HG03060 (cell line): ENCODE data around the gene SNED1.
"Not testable (repeated sequence)": the region's sequence is repeated elsewhere in the genome, so short reads cannot be mapped to it uniquely, and the experiment has no call there.

Experiments used
- ATAC-seq: cut with Tn5 transposase; IDR thresholded peaks from one replicate; pipeline ENCODE4 v1.9.1; 2021; ENCODE audit warnings: low read depth, moderate number of reproducible peaks; ENCODE audit not compliant: unreplicated experiment

Gene SNED1

DNA sequence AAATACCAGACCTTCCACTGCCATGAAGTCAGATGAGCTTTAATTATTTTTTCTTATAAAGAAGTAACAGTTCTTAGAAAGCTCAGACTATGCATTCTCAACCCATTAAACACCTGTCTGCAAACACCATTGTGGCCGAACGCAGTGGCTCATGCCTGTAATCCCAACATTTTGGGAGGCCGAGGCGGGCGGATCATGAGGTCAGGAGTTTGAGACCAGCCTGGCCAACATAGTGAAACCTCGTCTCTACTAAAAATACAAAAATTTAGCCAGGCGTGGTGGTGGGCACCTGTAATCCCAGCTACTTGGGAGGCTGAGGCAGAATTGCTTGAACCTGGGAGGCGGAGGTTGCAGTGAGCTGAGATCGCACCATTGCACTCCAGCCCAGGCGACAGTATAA lies 106.2 kb downstream of the SNED1 start:
- ATAC-seq = not testable (repeated sequence)

DNA sequence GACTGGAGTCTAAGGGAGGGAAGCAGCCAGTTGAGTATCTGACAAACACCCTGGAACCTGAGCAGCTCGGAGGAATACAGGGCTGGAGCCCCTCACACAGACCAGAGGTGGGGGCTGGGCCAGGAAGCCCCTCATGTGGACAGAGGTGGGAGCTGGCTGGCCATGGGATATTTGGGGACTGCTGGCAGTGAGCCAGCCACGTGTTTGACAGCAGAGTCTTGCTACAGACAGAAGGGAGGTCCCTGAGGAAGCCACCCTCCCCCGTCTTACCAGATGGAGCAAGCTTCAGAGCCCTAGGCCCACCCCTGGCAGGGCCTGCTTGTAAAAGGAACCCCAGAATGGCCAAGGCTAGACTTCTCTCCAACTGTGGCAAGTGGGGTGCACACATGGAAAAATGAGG lies 107.2 kb downstream of the SNED1 start:
- ATAC-seq = no peak

DNA sequence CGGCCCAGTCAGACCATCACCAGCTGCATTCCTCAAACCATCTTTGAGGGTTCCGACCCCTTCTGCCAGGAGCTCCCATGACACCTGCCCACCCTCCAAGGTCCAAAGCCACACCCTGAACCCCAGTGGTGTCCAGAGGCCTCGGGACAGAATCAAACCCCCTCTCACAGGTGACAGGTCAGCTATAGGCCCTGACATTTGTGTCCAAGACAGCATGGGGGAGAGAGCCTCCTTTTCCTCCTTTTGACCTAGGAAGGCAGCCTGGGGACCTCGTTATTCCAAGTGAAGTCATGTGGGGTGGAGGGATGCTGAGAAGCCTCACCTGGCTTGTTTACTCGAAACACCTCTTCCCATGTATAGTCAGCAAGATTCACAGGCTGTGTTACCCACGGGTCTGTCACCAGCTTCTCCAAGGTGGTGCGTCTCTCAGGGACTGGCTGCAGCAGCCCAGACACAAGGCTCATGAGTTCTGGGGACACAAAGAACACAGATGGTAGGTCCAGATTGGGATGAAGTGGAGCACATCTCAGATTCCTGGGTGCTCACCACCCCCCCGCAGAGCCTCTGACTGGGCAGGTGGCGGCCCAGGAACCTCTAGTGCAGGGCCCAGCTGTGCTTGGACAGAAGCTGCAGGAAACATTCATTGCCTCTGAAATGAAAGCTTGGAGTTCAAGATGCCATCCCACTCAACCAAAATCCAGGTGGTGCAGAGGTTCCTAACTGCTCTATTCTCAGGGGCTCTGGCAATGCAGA lies 108.8 kb downstream of the SNED1 start:
- ATAC-seq = no peak

DNA sequence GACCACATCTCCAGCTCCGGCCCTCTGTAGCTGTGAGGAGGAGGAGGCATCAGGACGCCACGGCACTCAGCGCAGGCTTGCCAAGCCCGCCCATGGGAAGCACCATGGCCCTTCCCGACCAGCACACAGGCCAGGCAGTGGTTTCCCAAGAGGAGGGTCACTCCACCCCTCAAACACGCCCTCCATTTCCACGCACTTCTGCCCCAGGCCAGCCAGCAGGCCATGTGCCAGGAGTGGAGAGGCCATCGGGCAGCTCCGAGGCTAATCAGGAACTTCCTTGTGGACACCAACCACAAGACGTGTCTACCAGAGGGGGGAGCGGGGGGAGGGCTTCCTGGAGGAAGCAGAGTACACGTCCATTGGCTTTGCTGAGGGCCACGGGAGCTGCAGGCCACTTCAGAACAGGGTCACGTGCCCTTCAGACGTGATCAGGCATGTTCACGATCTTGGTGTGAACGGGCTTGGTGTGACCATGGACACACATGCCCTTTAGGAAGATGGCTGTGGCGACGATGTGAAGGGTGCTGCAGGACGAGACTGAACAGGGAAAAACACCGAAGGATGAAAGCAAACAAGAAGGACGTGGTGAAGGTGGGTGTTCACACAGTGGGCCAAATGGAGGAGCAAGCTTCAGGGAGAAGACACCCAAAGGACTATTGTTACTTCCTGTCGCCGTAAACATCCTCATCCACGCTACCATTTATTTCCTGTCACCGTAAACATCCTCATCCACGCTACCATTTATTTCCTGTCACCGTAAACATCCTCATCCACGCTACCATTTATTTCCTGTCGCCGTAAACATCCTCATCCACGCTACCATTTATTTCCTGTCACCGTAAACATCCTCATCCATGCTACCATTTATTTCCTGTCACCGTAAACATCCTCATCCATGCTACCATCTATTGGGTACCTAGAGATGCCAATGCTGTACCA lies 110.1 kb downstream of the SNED1 start:
- ATAC-seq = no peak

DNA sequence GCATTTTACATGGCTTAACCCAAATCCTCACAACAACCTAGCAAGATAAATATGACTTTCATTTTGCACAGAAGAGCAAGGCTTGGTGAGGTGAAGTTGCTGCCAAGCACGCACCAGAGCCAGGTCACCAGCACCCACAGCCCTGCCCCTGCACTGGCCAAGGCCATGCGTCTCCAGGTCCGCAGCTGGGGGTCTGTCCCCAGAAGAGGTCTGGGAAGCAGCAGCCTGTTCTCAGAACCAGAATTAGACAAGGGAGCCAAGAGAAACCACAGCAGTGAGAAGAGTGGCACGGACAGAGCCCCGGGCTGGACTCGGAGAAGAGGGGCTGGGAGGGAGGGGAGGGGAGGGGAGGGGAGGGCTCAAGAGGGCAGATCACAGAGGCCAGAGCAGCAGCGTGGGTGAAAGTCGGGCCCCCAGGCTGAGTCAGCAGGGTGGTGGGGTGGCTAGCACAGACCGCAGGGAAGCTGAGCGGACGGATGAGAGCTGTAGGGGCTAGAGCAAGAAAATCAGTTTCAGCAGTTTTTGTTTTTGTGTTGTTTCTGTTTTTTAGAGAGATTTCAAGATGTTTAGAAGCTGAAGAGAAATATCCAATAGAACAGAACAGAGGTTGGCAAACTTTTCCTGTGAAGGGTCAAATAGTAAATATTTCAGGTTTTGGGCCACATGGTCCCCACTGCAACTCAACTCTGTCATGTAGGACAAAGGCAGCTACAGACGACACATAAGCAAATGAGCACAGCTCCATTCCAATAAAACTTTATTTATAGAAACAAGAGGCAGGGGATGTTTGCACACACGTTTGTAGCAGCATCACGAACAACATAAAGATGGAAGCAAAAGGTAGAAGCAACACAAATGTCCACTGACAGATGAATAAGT lies 111.0 kb downstream of the SNED1 start:
- no peak for ATAC-seq

DNA sequence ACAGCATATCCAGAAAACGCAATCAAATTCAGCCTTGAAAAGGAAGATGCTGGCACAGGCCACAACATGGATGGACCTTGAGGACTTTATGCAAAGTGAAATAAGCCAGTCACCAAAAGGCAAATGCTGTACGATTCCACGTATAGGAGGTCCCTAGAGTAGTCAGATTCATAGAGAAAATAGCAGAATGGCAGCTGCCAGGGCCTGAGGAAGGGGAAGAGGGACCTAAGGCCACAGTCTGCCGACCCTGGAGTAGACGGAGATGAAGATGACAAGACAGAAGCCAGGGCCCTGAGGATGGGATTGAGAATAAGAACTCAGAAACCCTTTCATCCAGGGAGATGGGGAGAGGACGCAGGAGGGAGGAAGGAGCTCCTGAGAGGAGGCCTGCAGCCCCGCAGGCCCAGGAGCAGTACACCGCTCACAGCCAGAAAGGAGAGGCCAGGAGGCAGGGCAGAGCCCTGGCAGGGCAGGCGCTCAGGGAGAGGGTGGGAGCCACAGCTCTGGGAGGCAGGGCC lies 111.7 kb downstream of the SNED1 start:
- ATAC-seq = no peak

DNA sequence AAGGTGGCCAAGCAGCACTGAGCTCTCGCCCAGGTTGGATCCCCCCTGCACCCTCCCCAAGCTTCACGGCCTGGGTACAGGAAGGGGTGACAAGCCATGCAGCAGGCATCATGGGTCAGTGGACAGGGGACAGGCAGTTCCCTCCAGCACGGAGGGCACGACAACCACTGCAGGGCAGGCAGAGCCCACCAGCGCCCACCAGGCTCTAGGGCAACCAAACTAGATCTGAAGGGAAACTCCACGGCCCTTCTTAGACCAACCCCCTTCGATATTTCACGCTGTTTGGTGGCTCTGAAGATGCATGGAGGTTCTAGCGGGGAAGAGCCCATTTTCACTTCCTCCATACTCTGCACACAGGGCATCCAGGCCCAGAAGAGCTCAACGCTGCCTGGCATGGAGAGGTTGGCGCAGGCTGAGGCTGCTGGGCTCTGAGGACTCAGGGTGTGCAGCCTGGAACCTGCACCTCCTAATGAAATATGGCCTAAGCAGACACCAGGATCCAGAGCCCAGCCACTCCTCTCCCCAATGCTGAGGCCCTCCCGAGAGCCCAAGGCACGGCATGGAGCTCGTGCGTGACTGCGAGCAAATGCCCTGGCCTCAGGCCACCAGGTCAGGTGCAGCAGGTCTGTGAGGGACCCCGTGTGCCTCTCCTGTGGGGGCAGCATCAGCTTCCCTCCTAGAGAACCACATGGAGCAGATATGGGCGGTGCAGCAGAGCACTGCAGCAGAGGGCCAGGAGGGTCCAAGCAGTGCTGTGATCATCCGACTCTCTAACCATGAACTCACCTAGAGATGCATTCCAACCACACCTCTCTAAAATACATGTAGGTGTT lies 112.4 kb downstream of the SNED1 start:
- ATAC-seq = no peak

DNA sequence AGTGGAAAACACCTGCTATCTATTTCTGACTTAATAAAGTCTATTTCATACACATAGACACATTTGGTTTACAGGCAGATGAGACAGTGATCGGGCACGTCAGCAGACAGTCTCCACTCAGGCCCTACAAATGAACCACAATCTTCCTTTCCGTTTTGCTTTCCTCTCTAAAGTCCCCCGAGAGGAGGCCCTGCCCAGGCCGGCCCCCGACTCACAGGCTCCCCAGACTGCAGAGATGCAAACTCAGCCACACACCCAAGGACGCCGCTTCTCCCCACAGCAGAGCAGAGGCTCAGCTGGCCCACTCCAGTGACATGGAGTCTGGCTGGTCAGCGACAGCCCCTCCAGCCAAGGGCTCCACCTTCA lies 113.0 kb downstream of the SNED1 start:
- no peak for ATAC-seq

DNA sequence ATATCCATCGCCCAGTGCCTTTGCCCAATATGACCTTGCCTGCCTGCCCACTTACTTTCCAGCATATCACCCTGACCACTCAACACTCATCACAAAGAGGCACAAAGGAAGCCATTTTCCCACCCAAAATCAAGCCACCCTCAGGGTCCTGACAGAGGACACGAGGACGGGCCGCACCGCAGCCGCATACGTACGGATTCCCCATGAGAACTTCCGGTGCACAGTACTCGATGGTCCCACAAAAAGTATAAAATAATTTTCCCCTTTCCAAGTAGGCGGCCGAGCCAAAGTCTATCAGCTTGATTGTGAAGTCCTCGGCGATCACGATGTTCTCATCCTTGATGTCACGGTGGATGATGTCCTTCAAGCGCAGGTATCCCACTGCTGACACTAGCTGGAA lies 113.6 kb downstream of the SNED1 start:
- no peak for ATAC-seq

DNA sequence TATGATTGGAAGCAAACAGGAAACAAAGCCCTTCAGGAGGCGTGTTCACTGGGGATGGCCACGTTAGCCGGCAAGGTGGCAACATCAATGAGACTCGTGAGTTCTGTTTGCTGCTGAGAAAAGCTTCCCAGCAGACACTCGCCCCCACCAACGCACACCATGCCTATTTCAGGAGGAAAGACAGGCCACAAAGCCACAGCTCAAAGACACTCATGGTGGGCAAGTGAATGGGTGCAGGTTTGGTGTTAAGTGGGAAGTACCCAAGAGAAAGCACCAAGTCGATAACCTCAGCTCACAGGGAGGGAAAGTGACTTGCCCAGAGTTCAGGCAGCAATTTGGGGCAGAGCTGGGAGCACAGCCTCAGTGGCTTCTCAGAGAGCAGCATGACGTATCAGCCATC lies 114.2 kb downstream of the SNED1 start:
- no peak for ATAC-seq

DNA sequence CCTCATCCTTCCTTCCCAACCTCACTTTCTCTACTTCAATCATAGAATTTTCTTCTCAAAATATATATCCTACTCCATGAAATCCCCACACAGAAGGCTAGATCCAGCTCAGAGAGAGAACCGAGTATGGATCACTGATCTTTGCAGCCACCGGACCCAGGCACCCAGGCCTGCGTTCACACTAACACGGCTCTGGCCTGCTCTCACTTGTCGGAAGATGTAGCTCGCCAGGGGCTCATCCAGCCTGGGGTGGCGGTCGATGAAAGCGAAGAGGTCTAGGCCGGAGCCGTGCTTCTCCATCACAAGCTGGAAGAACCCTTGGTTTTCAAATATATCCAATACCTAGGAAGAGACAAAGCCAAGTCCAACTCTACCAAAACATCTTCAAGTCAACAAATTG lies 116.4 kb downstream of the SNED1 start:
- no peak for ATAC-seq

DNA sequence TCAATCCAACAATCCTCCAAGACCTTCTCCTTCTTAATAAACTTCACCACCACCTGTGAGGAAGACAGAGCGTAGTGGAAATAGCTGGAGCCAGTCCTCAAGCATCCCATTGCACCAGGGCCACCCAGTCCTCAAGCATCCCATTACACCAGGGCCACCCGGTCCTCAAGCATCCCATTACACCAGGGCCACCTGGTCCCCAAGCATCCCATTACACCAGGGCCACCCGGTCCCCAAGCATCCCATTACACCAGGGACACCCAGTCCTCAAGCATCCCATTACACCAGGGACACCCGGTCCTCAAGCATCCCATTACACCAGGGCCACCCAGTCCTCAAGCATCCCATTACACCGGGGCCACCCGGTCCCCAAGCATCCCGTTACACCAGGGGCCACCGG lies 116.9 kb downstream of the SNED1 start:
- ATAC-seq = no peak

DNA sequence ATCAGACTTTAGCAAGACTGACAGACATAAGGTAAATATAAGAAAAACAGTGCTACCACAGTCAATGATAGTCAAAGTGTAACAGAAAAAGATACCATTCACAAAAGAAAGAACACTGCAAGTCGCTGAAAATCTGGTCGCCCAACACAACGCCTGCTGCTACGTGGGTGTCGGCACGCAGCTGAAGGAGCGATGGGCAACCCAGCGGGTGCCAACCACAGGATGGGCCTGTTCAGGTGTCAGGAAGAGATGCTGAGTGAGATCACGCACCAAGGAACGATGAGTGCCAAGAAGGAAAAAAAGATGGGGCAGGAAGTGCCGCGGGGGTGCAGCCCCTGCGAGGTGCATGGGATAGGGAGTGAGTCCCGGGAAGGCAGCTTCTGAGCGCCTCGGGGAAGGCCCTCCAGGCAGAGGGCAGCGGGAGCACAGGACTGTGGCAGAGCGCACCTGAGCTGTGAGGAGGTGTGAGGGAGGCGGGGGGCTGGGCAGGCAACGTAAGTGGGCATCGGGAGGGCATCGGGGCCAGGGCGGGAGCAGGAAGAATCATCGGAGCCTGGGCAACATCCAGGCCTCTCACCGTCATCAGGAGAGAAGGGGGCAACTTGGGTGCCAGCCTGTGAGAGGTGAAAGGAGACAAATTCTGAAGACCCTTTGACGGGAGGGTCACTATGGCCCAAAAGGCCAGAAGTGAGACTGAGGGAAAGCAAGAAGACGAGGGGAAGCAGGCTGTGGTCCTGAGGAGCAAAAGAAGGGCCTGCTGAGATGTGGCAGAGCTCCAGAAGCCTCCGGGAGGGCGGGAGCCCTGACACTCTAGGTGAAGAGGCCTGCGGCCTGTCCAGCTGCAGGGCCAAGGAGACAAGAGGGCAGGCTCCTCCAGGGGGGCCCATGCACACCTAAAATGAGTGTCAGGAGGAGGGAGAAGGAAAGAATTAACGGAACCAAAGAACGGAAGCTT lies 118.5 kb downstream of the SNED1 start:
- ATAC-seq = no peak

DNA sequence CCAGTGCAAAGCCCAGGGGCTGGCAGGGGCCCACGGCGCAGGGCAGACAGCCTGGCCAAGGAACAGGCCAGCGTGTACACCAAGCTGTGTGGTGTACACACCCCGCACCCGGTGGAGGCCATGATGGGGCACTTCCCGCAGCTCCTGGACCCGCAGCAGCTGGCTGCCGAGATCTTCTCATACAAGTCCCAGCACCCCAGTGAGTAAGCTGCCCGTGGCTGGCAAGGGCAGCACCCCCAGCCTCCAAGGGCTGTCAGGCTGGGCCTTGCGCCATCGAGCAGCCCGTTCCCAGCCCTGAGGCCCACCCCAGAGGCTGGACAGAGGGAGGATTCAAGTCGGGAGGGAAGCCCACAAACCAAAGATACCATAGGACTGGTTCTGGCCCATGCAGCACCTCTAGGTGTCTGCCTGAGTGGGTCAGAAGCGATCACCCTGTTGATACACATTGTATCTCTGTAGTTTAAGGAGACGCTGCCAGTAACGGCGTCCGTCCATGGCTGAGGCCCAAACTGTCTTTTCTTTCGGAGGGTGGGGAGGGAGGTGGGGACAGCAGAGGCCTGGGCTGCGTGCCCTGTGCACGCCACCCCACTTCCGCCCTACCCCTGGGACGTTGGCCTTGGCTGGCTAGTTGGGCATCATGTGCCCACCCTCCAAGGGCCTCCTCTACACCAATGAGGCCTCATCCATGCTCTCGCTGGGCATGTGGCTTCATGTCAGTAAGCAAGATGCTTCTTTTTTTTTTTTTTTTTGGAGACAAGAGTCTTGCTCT lies 120.5 kb downstream of the SNED1 start:
- ATAC-seq = no peak

DNA sequence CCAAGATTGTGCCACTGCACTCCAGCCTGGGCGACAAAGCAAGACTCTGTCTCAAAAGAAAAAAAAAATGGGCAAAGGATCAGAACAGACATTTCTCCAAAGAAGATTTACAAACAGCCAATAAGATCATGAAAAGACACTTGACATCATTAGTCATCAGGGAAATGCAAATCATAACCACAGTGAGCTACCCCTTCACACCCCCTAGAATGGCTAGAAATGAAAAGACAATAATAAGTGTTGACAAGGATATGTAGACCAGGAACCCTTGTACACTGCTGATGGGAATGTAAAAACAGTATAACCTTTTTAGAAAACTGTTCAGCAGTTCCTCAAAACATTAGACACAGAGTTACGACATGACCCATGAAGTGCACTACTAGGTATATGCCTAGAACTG lies 122.0 kb downstream of the SNED1 start:
- ATAC-seq = no peak

DNA sequence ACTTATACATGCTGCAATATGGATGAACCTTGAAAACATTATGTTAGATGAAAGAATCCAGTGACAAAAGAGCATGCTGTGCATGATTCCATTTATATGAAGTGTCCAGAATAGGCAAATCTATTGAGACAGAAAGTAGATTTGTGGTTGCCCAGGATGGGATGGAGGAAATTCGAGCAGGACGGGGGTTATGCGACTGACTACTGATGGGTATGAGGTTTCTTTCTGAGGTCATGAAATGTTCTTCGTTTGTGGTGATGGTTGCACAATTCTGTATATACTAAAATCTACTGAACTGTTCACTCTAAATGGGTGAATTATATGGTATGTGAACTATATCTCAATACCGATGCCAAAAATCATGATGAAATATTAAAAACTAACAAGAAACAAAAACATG lies 122.6 kb downstream of the SNED1 start:
- no peak for ATAC-seq

DNA sequence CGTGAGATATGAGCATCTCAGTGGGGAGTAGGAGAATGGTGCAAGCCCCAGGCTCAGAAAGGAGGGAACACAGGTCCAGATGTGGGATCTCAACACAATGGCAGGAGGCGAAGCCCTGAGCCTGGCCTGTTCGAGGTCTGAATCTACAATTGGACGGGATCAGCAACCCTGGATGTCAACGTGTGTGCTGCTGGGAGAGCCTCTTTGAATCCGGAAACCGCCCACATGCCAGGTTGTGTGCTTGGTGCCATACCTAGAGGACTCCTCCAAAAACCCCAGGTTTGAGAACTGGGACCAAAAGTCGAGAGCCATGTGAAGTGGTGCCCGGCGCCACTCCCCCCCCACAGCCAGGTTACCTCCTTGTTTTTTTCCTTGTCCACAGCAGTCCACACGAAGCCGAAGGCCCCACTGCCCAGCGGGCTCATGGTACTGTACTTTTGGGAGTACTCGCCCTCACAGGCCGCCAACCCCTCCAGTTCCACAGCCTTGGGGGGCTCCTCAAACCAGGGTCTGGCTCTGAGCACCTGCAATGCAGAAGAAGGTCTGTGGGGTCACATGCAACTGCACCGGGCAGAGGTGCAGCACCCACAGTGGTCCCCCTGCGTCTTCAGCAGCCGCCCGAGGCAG lies 124.1 kb downstream of the SNED1 start:
- no peak for ATAC-seq
